Ishikawa (cell line): ENCODE measurements around the gene USH1C.

Source experiments
- CEBPB ChIP-seq: IDR thresholded peaks from 2 replicates; pipeline ENCODE4 v1.6.1; 2012
- CREB1 ChIP-seq: IDR thresholded peaks from 2 replicates; pipeline ENCODE4 v1.6.1; 2012; ENCODE audit warnings: low read depth
- EGR1 ChIP-seq: IDR thresholded peaks from 2 replicates; pipeline ENCODE4 v1.6.1; 2012
- EP300 ChIP-seq: IDR thresholded peaks from 2 replicates; pipeline ENCODE4 v1.6.1; 2012; ENCODE audit warnings: borderline replicate concordance
- FOXM1 ChIP-seq: IDR thresholded peaks from 2 replicates; pipeline ENCODE4 v1.6.1; 2012; ENCODE audit warnings: low read depth, borderline replicate concordance
- MAX ChIP-seq: IDR thresholded peaks from 2 replicates; pipeline ENCODE4 v1.6.1; 2012
- NFIC ChIP-seq: IDR thresholded peaks from 2 replicates; pipeline ENCODE4 v1.6.1; 2012
- RAD21 ChIP-seq: IDR thresholded peaks from 2 replicates; pipeline ENCODE4 v1.6.1; 2012; ENCODE audit warnings: low read depth
- REST ChIP-seq: IDR thresholded peaks from 2 replicates; pipeline ENCODE4 v1.6.1; 2012; ENCODE audit warnings: low read depth, mild to moderate bottlenecking
- TAF1 ChIP-seq: IDR thresholded peaks from 2 replicates; pipeline ENCODE4 v1.6.1; 2012; ENCODE audit warnings: low read depth, mild to moderate bottlenecking
- TCF12 ChIP-seq: IDR thresholded peaks from 2 replicates; pipeline ENCODE4 v1.6.1; 2012; ENCODE audit warnings: low read depth
- TEAD4 ChIP-seq: IDR thresholded peaks from 2 replicates; pipeline ENCODE4 v1.6.1; 2012
- USF1 ChIP-seq: IDR thresholded peaks from 2 replicates; pipeline ENCODE4 v1.6.1; 2012
- YY1 ChIP-seq: IDR thresholded peaks from 2 replicates; pipeline ENCODE4 v1.6.1; 2012; ENCODE audit warnings: low read depth
- ZBTB7A ChIP-seq: IDR thresholded peaks from 2 replicates; pipeline ENCODE4 v1.6.1; 2012; ENCODE audit warnings: low read depth

Gene USH1C

GRCh38 chr11:17552392-17553248 lies 8.4 kb upstream of the USH1C start:
- TF ChIP-seq YY1 (no peak), TCF12 (no peak), TEAD4 (no peak), TAF1 (no peak), FOXM1 (no peak)

- TF ChIP-seq MAX, result no peak
- no peak for TF ChIP-seq TAF1
- no peak for TF ChIP-seq YY1
- TF ChIP-seq ZBTB7A, result no peak
- no peak for TF ChIP-seq FOXM1
- no peak for TF ChIP-seq EGR1
- TF ChIP-seq NFIC, result no peak
- no peak for TF ChIP-seq TCF12
- no peak for TF ChIP-seq TEAD4
- no peak for TF ChIP-seq REST
- no peak for TF ChIP-seq CEBPB
- no peak for TF ChIP-seq CREB1
- no peak for TF ChIP-seq USF1
- TF ChIP-seq EP300, result no peak
- no peak for TF ChIP-seq RAD21
These were observed 7.8 kb upstream of the USH1C start for GRCh38 chr11:17552041-17552355.

- TF ChIP-seq RAD21, result no peak
- no peak for TF ChIP-seq USF1
- no peak for TF ChIP-seq NFIC
- no peak for TF ChIP-seq REST
- TF ChIP-seq EP300, result no peak
- TF ChIP-seq ZBTB7A, result no peak
These were observed 7.3 kb upstream of the USH1C start for GRCh38 chr11:17551347-17552040.

GRCh38 chr11:17550450-17551346 lies 6.5 kb upstream of the USH1C start:
- TF ChIP-seq EGR1 (no peak), YY1 (no peak), MAX (no peak)

- TF ChIP-seq YY1, result no peak
- TF ChIP-seq TEAD4, result no peak
- no peak for TF ChIP-seq NFIC
- no peak for TF ChIP-seq TAF1
- no peak for TF ChIP-seq CEBPB
- no peak for TF ChIP-seq RAD21
These were observed 4.2 kb upstream of the USH1C start for GRCh38 chr11:17548444-17548843.

- no peak for TF ChIP-seq TAF1
- TF ChIP-seq EGR1, result no peak
- TF ChIP-seq NFIC, result no peak
- no peak for TF ChIP-seq CREB1
- TF ChIP-seq MAX, result no peak
- TF ChIP-seq TEAD4, result no peak
- no peak for TF ChIP-seq ZBTB7A
- TF ChIP-seq CEBPB, result no peak
- TF ChIP-seq EP300, result no peak
- TF ChIP-seq RAD21, result no peak
- TF ChIP-seq YY1, result no peak
- no peak for TF ChIP-seq REST
- TF ChIP-seq USF1, result no peak
- TF ChIP-seq FOXM1, result no peak
- no peak for TF ChIP-seq TCF12
These were observed 3.7 kb upstream of the USH1C start for GRCh38 chr11:17547932-17548331.
